Posterior vena cava (tissue), 2 donors: ENCODE results near the gene KLLN. TPM values are rescaled to one million over a fixed set of nuclear protein-coding genes. Genes with fewer than 3 reads are reported as not detected.
"Not testable (repeated sequence)": the region's sequence is repeated elsewhere in the genome, so short reads cannot be mapped to it uniquely, and the experiment has no call there.

ENCODE experiments used
- DNase-seq: peaks from one replicate; pipeline ENCODE4 v3.0.0-alpha.2; 2020; ENCODE audit warnings: low spot score
- intact Hi-C, 2 donors: fragments of 100-400 bp; cut with DNase I; formaldehyde crosslinking; loops; one replicate each; pipeline versions ENCODE4 v1.14.1 to v1.14.2; 2022 to 2023
- long read RNA-seq, 2 donors: library from polyadenylated mRNA; unstranded; transcript quantifications; one replicate each; pipeline ENCODE4 v2.0.0, GENCODE V29; 2020 to 2021
- total RNA-seq, 2 donors: library from RNA; stranded (reverse); fragmentation: NEBNext Ultra II Directional; extraction: Animal tissue kit (Norgen Biotek cat#: 25700); gene quantifications; one replicate each; pipeline ENCODE4 v1.2.1, GENCODE V29; 2021
- donor health status: DM: yes; HTN: yes; CAD: no.
- donor health status: DM: yes; HTN: yes; CAD: no.

KLLN gene
- under 1 TPM; 0.38 to 0.88 TPM for total RNA-seq
- long read RNA-seq, donor 1: 0 reads
- long read RNA-seq, donor 2: 0 reads

- intact Hi-C loops: loop anchor here in 1 of 2 donors (10.0 kb wide), 2 partner anchors 382 to 692 kb away; no protein-coding TSS in a partner anchor
- peak; percentile 97 for DNase-seq
Observed at GRCh38 chr10:87863053-87863943, at the start of gene KLLN, which contains the start of gene PTEN. Gene KLLN, minus strand, starts transcription at chr10:87863533. Its CDS starts 1,046 bp downstream, at chr10:87862487. Gene PTEN, plus strand, starts transcription at chr10:87863625. Its CDS starts 845 bp downstream, at chr10:87864470.

GRCh38 chr10:87903396-87903795 is 40.1 kb upstream of the KLLN start:
- DNase-seq, intact Hi-C loops: not testable (repeated sequence)

- DNase-seq, intact Hi-C loops: not testable (repeated sequence)
Observed at GRCh38 chr10:87897957-87898356, 34.6 kb upstream of the KLLN start.

- intact Hi-C loops: no loop called here
- DNase-seq: no peak
Observed at GRCh38 chr10:87896216-87896615, 32.9 kb upstream of the KLLN start.

- DNase-seq: no peak
- intact Hi-C loops: no loop called here
Observed at GRCh38 chr10:87895430-87895829, 32.1 kb upstream of the KLLN start.

GRCh38 chr10:87887548-87888289 is 24.4 kb upstream of the KLLN start:
- intact Hi-C loops: no loop called here
- no peak for DNase-seq

- intact Hi-C loops: no loop called here
- no peak for DNase-seq
Observed at GRCh38 chr10:87887146-87887545, 23.8 kb upstream of the KLLN start.

- no peak for DNase-seq
- intact Hi-C loops: no loop called here
Observed at GRCh38 chr10:87886635-87887034, 23.3 kb upstream of the KLLN start.

GRCh38 chr10:87882555-87883294 is 19.4 kb upstream of the KLLN start:
- intact Hi-C loops: no loop called here
- DNase-seq: no peak

- DNase-seq, intact Hi-C loops: not testable (repeated sequence)
Observed at GRCh38 chr10:87881373-87882059, 18.2 kb upstream of the KLLN start.

GRCh38 chr10:87880336-87880735 is 17.0 kb upstream of the KLLN start:
- intact Hi-C loops: no loop called here
- no peak for DNase-seq

GRCh38 chr10:87878664-87879459 is 15.5 kb upstream of the KLLN start:
- DNase-seq: no peak
- intact Hi-C loops: no loop called here

GRCh38 chr10:87875929-87876571 is 12.7 kb upstream of the KLLN start:
- DNase-seq: no peak
- intact Hi-C loops: no loop called here

- no peak for DNase-seq
- intact Hi-C loops: no loop called here
Observed at GRCh38 chr10:87873656-87874055, 10.3 kb upstream of the KLLN start.

- DNase-seq: no peak
- intact Hi-C loops: no loop called here
Observed at GRCh38 chr10:87872828-87873227, 9.5 kb upstream of the KLLN start.

GRCh38 chr10:87869773-87870551 is 6.6 kb upstream of the KLLN start:
- no peak for DNase-seq
- intact Hi-C loops: loop anchor here in 1 of 2 donors (10.0 kb wide), 2 partner anchors 375 to 685 kb away; no protein-coding TSS in a partner anchor

- DNase-seq: not testable (repeated sequence)
- intact Hi-C loops: loop anchor here in 1 of 2 donors (10.0 kb wide), 2 partner anchors 376 to 686 kb away; no protein-coding TSS in a partner anchor
Observed at GRCh38 chr10:87869139-87869538, 5.8 kb upstream of the KLLN start.
